Neuronal stem cell (in vitro differentiated cells): ENCODE results near the gene PPP1R8.

Source experiments
- DNase-seq: peaks from one replicate; pipeline ENCODE4 v3.0.0-alpha.2; 2013; ENCODE audit warnings: low spot score
- H2AFZ ChIP-seq: one replicate; pipeline ENCODE4 v1.6.1; 2013; ENCODE audit warnings: mild to moderate bottlenecking, low read length, inconsistent platforms
- H2AK5ac ChIP-seq: 2 replicates; pipeline ENCODE4 v1.6.1; 2013; ENCODE audit warnings: low read depth, mild to moderate bottlenecking, inconsistent platforms, low read length, moderate library complexity, mixed read lengths
- H2BK120ac ChIP-seq: 2 replicates; pipeline ENCODE4 v1.6.1; 2013; ENCODE audit warnings: low read depth, mild to moderate bottlenecking, inconsistent platforms, low read length, moderate library complexity, mixed read lengths
- H2BK12ac ChIP-seq: one replicate; pipeline ENCODE4 v1.6.1; 2013; ENCODE audit warnings: low read length, inconsistent platforms
- H2BK15ac ChIP-seq: 2 replicates; pipeline ENCODE4 v1.6.1; 2013; ENCODE audit warnings: mild to moderate bottlenecking, low read length, inconsistent platforms, mixed read lengths
- H2BK5ac ChIP-seq: one replicate; pipeline ENCODE4 v1.6.1; 2013; ENCODE audit warnings: inconsistent platforms, mild to moderate bottlenecking, low read length, moderate library complexity
- H3K14ac ChIP-seq: one replicate; pipeline ENCODE4 v1.6.1; 2013; ENCODE audit warnings: low read length, inconsistent platforms
- H3K18ac ChIP-seq: 2 replicates; pipeline ENCODE4 v1.6.1; 2013; ENCODE audit warnings: low read length, inconsistent platforms
- H3K23ac ChIP-seq: 2 replicates; pipeline ENCODE4 v1.6.1; 2013; ENCODE audit warnings: low read depth, mild to moderate bottlenecking, mixed read lengths, low read length, inconsistent platforms; ENCODE audit not compliant: poor library complexity
- H3K27ac ChIP-seq: replicated peaks from 3 replicates; pipeline ENCODE4 v1.5.1; 2013; ENCODE audit warnings: low read length, inconsistent platforms
- H3K27me3 ChIP-seq, 3 experiments: 2 replicates each; pipeline ENCODE4 v1.6.1; 2013; ENCODE audit warnings: low read length in 3 of 3, mild to moderate bottlenecking in 2 of 3, inconsistent platforms in 1 of 3, low read depth in 1 of 3, mixed read lengths in 1 of 3, moderate library complexity in 1 of 3; ENCODE audit not compliant: control insufficient read depth in 3 of 3, insufficient read depth in 3 of 3
- H3K36me3 ChIP-seq, 2 donors: replicated peaks in 1 of 2; 2 replicates each; pipeline ENCODE4 v1.6.1; 2013; ENCODE audit warnings: low read length in 2 of 2; ENCODE audit not compliant: control insufficient read depth in 2 of 2, insufficient read depth in 2 of 2
- H3K4ac ChIP-seq: 2 replicates; pipeline ENCODE4 v1.6.1; 2013; ENCODE audit warnings: inconsistent platforms, mild to moderate bottlenecking, low read length, moderate library complexity
- H3K4me1 ChIP-seq, 2 donors: 1 replicate in 1 of 2; 2 replicates in 1 of 2; pipeline ENCODE4 v1.6.1; 2013; ENCODE audit warnings: low read length in 2 of 2, low read depth in 1 of 2; ENCODE audit not compliant: control insufficient read depth in 2 of 2, insufficient read depth in 1 of 2
- H3K4me2 ChIP-seq: one replicate; pipeline ENCODE4 v1.6.1; 2013; ENCODE audit warnings: mild to moderate bottlenecking, low read length, inconsistent platforms; ENCODE audit not compliant: insufficient read depth, poor library complexity, severe bottlenecking
- H3K4me3 ChIP-seq, 2 donors: 2 replicates each; pipeline ENCODE4 v1.5.1; 2013; ENCODE audit warnings: low read length in 2 of 2, mild to moderate bottlenecking in 2 of 2, inconsistent platforms in 1 of 2, moderate library complexity in 1 of 2
- H3K79me1 ChIP-seq: one replicate; pipeline ENCODE4 v1.6.1; 2013; ENCODE audit warnings: low read depth, mild to moderate bottlenecking, inconsistent platforms, low read length, moderate library complexity
- H3K9ac ChIP-seq: one replicate; pipeline ENCODE4 v1.6.1; 2013; ENCODE audit warnings: mild to moderate bottlenecking, low read depth, low read length, inconsistent platforms; ENCODE audit not compliant: poor library complexity
- H3K9me3 ChIP-seq, 2 donors: replicated peaks in 1 of 2; 2 replicates each; pipeline versions ENCODE3 to v1.6.1; 2013; ENCODE audit warnings: low read length in 2 of 2, mild to moderate bottlenecking in 2 of 2, inconsistent platforms in 1 of 2, low read depth in 1 of 2, mixed read lengths in 1 of 2, moderate library complexity in 1 of 2; ENCODE audit not compliant: control insufficient read depth in 2 of 2, insufficient read depth in 1 of 2
- H4K8ac ChIP-seq: one replicate; pipeline ENCODE4 v1.6.1; 2013; ENCODE audit warnings: low read depth, mild to moderate bottlenecking, inconsistent platforms, low read length, moderate library complexity
- H4K91ac ChIP-seq: one replicate; pipeline ENCODE4 v1.6.1; 2013; ENCODE audit warnings: low read length, low read depth, mild to moderate bottlenecking, inconsistent platforms; ENCODE audit not compliant: poor library complexity
- WGBS, 2 donors: extraction: QIAGEN DNeasy Blood & Tissue Kit; methylation state at CpG; one replicate each; pipeline ENCODE4 v1.1.7; 2013; ENCODE audit warnings: missing lambda C conversion rate in 2 of 2, mixed read lengths in 1 of 2; ENCODE audit not compliant: insufficient read length in 2 of 2, insufficient replicate concordance in 1 of 2; ENCODE audit errors: extremely low coverage in 2 of 2; 5-methylcytosine and 5-hydroxymethylcytosine counted together

PPP1R8 gene

DNA sequence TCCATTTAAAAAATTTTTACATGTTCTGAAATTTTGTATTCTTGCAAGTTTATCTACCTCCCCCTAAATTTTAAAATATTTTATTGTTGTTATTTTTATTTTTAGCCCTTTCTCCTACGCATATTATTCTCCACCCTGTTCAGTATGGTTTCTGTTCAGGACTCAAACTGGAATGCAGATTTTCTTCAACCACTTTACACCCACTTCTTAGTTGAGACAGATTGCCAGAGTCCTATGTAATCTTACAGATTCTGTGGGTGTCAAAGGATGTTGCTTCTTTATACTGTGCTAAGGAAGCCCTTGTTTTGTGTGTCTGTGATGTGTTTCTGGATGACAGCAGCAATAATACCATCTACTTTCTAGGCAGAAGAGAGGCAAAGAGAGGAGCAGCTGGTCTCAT lies 20.7 kb upstream of the PPP1R8 start:
- WGBS, 2 donors = no CpG with 5 or more reads among the region's 1 CpG

DNA sequence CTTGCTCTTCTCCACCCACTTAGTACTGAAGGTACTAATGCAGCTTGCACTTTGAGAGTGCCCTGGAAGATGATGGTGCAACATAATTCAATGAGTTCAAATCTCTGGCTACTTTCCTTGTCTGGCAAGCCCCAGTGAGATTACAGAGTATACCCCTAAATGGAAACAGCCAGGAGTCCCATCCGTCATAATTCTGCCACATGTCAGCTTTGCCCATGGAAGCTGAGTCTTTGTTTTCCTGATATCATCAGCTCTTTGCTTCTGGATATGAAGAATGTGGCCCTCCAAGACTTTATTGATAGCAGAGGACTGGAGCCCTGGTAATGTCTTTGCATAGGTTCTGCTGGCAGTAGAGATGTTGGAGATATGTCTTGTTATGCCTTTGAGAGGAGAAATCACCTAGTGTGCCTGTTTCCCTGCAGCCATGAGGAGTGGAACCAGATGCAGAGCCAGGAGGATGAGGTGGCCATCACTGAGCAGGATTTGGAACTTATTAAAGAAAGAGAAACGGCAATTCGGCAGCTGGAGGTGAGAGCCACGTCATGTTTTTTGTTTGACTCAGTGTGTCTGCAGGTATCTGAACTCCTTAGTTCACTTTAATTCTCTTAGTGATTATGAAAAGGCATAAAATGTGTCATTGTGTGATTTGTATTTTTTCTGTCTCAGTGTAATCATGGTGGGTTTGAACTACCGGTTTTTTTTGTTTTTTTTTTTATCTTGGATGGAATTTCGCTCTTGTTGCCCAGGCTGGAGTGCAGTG lies 18.7 kb upstream of the PPP1R8 start:
- no peak overlapping the region for H3K14ac ChIP-seq
- WGBS, 2 donors = no CpG with 5 or more reads among the region's 6 CpGs
- H3K79me1 ChIP-seq = no peaks in the 10 kb centered on the region
- H3K4me2 ChIP-seq = no peak overlapping the region
- H2BK12ac ChIP-seq = no peak overlapping the region
- peak overlapping the region; percentile 65 for H4K91ac ChIP-seq
- no peak overlapping the region for H2BK5ac ChIP-seq
- no peak overlapping the region for H4K8ac ChIP-seq
- no peak overlapping the region for H3K27ac ChIP-seq
- H3K9ac ChIP-seq = peak overlapping the region; percentile 16
- no peak overlapping the region for H2BK15ac ChIP-seq
- no peak overlapping the region for H2BK120ac ChIP-seq
- H3K9me3 ChIP-seq = no peaks in the 10 kb centered on the region
- peaks cover 0 to 10% of the 10 kb centered on the region in 2 donors for H3K36me3 ChIP-seq
- H2AK5ac ChIP-seq = no peak overlapping the region
- no peak overlapping the region for H3K4me3 ChIP-seq
- H3K4ac ChIP-seq = no peak overlapping the region
- H3K4me1 ChIP-seq = no peaks in the 10 kb centered on the region
- no peak overlapping the region for H3K18ac ChIP-seq
- no peaks in the 10 kb centered on the region for H3K27me3 ChIP-seq
- H2AFZ ChIP-seq = no peak overlapping the region
- no peak overlapping the region for H3K23ac ChIP-seq
- DNase-seq = no peak

More for the DNA sequence above, 20.7 kb upstream of the PPP1R8 start:
- H3K18ac ChIP-seq = no peak overlapping the region
- H2BK5ac ChIP-seq = no peak overlapping the region
- no peak overlapping the region for H3K4me3 ChIP-seq
- no peaks in the 10 kb centered on the region for H3K9me3 ChIP-seq
- DNase-seq = no peak
- no peak overlapping the region for H2AK5ac ChIP-seq
- H3K27me3 ChIP-seq = no peaks in the 10 kb centered on the region
- H2AFZ ChIP-seq = no peak overlapping the region
- H3K79me1 ChIP-seq = no peaks in the 10 kb centered on the region
- no peak overlapping the region for H3K9ac ChIP-seq
- H3K4me2 ChIP-seq = no peak overlapping the region
- no peak overlapping the region for H3K4ac ChIP-seq
- no peak overlapping the region for H4K8ac ChIP-seq
- no peak overlapping the region for H2BK120ac ChIP-seq
- H3K36me3 ChIP-seq = peaks cover 1 to 18% of the 10 kb centered on the region in 2 donors
- H4K91ac ChIP-seq = no peak overlapping the region
- H3K27ac ChIP-seq = no peak overlapping the region
- no peak overlapping the region for H3K14ac ChIP-seq
- no peak overlapping the region for H2BK15ac ChIP-seq
- no peaks in the 10 kb centered on the region for H3K4me1 ChIP-seq
- no peak overlapping the region for H3K23ac ChIP-seq
- no peak overlapping the region for H2BK12ac ChIP-seq

DNA sequence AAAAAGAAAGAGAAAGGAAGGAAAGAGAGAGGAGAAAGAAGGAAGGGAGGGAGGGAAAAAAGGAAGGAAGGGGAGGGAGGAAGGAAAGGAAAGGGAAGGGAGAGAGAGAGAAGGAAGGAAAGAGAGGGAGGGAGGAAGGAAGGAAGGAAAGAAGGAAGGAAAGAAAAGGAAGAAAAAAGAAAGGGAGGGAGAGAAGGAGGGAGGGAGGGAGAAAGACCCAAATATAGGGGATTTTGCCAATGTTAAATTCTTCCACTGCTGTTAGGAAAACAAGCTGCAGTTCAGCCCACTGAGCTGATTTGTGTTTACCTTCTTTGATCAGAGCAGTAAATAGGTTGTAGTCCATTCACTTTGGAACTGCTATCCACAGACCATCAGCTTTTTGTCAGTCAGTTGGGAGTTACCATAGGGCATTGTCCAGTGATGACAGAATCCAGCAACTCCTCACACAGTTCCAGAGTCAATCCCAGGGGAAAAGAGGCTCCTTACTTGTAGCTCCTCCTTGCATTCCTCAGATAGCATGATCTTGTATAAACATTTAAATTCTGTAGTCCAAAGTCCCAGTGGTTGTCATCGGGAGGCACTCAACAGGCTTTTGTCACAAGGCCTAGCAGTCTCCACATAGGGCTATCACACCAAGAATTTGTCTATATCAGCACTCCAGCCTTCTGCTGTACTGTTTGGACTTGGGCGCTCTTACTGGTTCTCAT lies 13.5 kb upstream of the PPP1R8 start:
- H2BK5ac ChIP-seq = no peak overlapping the region
- no peak overlapping the region for H3K23ac ChIP-seq
- WGBS, 2 donors = no CpG with 5 or more reads among the region's 2 CpGs
- H2BK12ac ChIP-seq = no peak overlapping the region
- H3K27me3 ChIP-seq = no peaks in the 10 kb centered on the region
- no peak overlapping the region for H4K91ac ChIP-seq
- no peak overlapping the region for H2AK5ac ChIP-seq
- H3K4ac ChIP-seq = no peak overlapping the region
- no peaks in the 10 kb centered on the region for H3K9me3 ChIP-seq
- no peak overlapping the region for H2BK15ac ChIP-seq
- no peak overlapping the region for H3K14ac ChIP-seq
- no peaks in the 10 kb centered on the region for H3K79me1 ChIP-seq
- H3K18ac ChIP-seq = no peak overlapping the region
- no peak for DNase-seq
- H2BK120ac ChIP-seq = no peak overlapping the region
- H3K4me1 ChIP-seq = peaks cover 0 to 4% of the 10 kb centered on the region in 2 donors
- H3K9ac ChIP-seq = no peak overlapping the region
- H4K8ac ChIP-seq = no peak overlapping the region
- H3K27ac ChIP-seq = no peak overlapping the region
- H3K36me3 ChIP-seq = peaks cover 6 to 31% of the 10 kb centered on the region in 2 donors
- no peak overlapping the region for H2AFZ ChIP-seq
- H3K4me2 ChIP-seq = no peak overlapping the region
- no peak overlapping the region for H3K4me3 ChIP-seq

DNA sequence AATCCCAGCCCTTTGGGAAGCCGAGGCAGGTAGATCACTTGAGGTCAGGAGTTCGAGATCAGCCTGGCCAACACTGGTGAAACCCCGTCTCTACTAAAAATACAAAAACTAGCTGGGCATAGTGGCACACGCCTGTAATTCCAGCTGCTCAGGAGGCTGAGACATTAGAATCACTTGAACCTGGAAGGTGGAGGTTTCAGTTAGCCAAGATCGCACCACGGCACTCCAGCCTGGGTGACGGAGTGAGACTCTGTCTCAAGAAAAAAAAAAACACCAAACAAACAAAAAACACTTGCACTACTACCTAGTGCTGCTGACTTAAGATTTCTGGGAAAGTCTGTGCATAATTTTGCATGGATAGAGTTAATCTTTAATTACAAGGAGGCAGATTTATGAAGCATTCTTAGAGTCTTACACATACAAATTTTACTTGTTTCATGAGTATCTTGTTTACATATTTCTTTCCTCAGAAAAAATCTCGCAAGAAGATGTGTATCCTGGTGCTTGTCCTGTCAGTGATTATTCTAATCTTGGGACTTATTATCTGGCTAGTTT lies 8.7 kb upstream of the PPP1R8 start:
- no peaks in the 10 kb centered on the region for H3K79me1 ChIP-seq
- peaks cover 6 to 25% of the 10 kb centered on the region in 2 donors for H3K36me3 ChIP-seq
- no peak overlapping the region for H2AK5ac ChIP-seq
- H3K14ac ChIP-seq = no peak overlapping the region
- no peak overlapping the region for H3K4me3 ChIP-seq
- H2BK5ac ChIP-seq = no peak overlapping the region
- H2BK120ac ChIP-seq = no peak overlapping the region
- no peak overlapping the region for H3K23ac ChIP-seq
- no peak overlapping the region for H3K9ac ChIP-seq
- no peak for DNase-seq
- no peak overlapping the region for H3K4ac ChIP-seq
- H3K18ac ChIP-seq = no peak overlapping the region
- no peak overlapping the region for H2AFZ ChIP-seq
- H4K91ac ChIP-seq = no peak overlapping the region
- H3K4me2 ChIP-seq = no peak overlapping the region
- no peak overlapping the region for H4K8ac ChIP-seq
- H3K9me3 ChIP-seq = no peaks in the 10 kb centered on the region
- H2BK15ac ChIP-seq = no peak overlapping the region
- H3K4me1 ChIP-seq = peaks cover 0 to 4% of the 10 kb centered on the region in 2 donors
- no peaks in the 10 kb centered on the region for H3K27me3 ChIP-seq
- no CpG with 5 or more reads among the region's 8 CpGs for WGBS, 2 donors
- no peak overlapping the region for H2BK12ac ChIP-seq
- H3K27ac ChIP-seq = no peak overlapping the region
